ENCODE results near the gene SAMD4A. TPM values are rescaled to one million over a fixed set of nuclear protein-coding genes. Genes with fewer than 3 reads are reported as not detected.

The SAMD4A gene
- total RNA-seq, 2 experiments from 2014 or later, result 0.06 to 1.0 TPM

- Histone ChIP-seq H3K4me1 (ENCODE audit: insufficient read depth, low read length, poor library complexity, severe bottlenecking) (peaks cover 26% of the 10 kb centered on the region), H3K4me3 (ENCODE audit: low read depth, low read length, poor library complexity, severe bottlenecking) (no peak overlapping the region), H3K79me2 (ENCODE audit: insufficient read depth, low read depth, low read length) (no peaks in the 10 kb centered on the region), H2AFZ (ENCODE audit: low read length) (no peak overlapping the region), H3K36me3 (ENCODE audit: insufficient read depth, low read length) (no peaks in the 10 kb centered on the region), H3K9me3 (ENCODE audit: low read length) (no peaks in the 10 kb centered on the region), H3K9me2 (ENCODE audit: insufficient read depth, low read length) (no peaks in the 10 kb centered on the region), H3K4me2 (ENCODE audit: low read length) (no peak overlapping the region), H4K20me1 (ENCODE audit: insufficient read depth, low read length) (no peaks in the 10 kb centered on the region), H3K27ac (ENCODE audit: low read depth, low read length, poor library complexity, severe bottlenecking) (no peak overlapping the region)
- TF ChIP-seq, protein P1, sequence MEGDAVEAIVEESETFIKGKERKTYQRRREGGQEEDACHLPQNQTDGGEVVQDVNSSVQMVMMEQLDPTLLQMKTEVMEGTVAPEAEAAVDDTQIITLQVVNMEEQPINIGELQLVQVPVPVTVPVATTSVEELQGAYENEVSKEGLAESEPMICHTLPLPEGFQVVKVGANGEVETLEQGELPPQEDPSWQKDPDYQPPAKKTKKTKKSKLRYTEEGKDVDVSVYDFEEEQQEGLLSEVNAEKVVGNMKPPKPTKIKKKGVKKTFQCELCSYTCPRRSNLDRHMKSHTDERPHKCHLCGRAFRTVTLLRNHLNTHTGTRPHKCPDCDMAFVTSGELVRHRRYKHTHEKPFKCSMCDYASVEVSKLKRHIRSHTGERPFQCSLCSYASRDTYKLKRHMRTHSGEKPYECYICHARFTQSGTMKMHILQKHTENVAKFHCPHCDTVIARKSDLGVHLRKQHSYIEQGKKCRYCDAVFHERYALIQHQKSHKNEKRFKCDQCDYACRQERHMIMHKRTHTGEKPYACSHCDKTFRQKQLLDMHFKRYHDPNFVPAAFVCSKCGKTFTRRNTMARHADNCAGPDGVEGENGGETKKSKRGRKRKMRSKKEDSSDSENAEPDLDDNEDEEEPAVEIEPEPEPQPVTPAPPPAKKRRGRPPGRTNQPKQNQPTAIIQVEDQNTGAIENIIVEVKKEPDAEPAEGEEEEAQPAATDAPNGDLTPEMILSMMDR (conservative IDR thresholded peaks at IDR 0.05; ENCODE audit: low read length), result no peak
- no peak for TF ChIP-seq EZH2phosphoT487 (IDR thresholded peaks at IDR 0.05; ENCODE audit: borderline replicate concordance, low read depth, low read length)
- ChIA-PET POLR2A (interaction anchor here (0.6 to 1.9 kb wide), 3 partner anchors 9 to 1670 kb away, joined by 3 to 4 read pairs (median 3); no protein-coding TSS in a partner anchor), CTCF (ENCODE audit: unreplicated experiment) (no interaction called here)
- BruUV-seq (replicated peaks), result no TSS peak
- DNase-seq (ENCODE audit: low spot score), result no peak
- intact Hi-C loops (cut with micrococcal nuclease; ENCODE audit: unreplicated experiment), result no loop called here
Measured at GRCh38 chr14:54783660-54784015, 216.7 kb downstream of the SAMD4A start.

DNA sequence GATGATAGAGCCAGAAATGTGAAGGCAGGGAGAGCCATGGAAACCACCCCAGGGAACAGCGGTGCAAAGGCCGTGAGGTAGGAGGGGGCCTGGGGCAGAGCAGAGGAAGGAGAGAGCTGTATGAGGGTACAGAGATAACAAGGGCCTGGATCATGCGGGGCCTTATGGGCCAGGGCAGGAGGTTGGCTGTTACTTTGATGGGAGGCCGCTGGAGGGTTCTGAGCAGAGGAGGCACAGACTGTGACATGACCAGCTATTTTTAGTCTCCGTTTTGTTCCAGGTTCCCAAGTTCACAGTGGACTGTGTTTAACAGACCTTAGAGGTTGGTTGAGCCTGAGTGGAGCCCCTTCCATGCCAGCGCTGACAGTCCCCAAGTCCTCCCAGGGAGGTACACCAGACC lies 217.1 kb downstream of the SAMD4A start:
- no peaks in the 10 kb centered on the region for H3K36me3 ChIP-seq (ENCODE audit: insufficient read depth, low read length)
- no peaks in the 10 kb centered on the region for H3K79me2 ChIP-seq (ENCODE audit: insufficient read depth, low read depth, low read length)
- no peak overlapping the region for H3K4me3 ChIP-seq (ENCODE audit: low read depth, low read length, poor library complexity, severe bottlenecking)
- POLR2A ChIA-PET, result interaction anchor here (1.9 kb wide), 1 partner anchor 8 kb away, joined by 4 read pairs; no protein-coding TSS in a partner anchor
- H3K9me3 ChIP-seq (ENCODE audit: low read length), result no peaks in the 10 kb centered on the region
- no peak overlapping the region for H3K27ac ChIP-seq (ENCODE audit: low read depth, low read length, poor library complexity, severe bottlenecking)
- H3K9me2 ChIP-seq (ENCODE audit: insufficient read depth, low read length), result no peaks in the 10 kb centered on the region
- DNase-seq (ENCODE audit: low spot score), result no peak
- H3K4me2 ChIP-seq (ENCODE audit: low read length), result no peak overlapping the region
- H2AFZ ChIP-seq (ENCODE audit: low read length), result no peak overlapping the region
- intact Hi-C loops (cut with micrococcal nuclease; ENCODE audit: unreplicated experiment), result no loop called here
- peaks cover 26% of the 10 kb centered on the region for H3K4me1 ChIP-seq (ENCODE audit: insufficient read depth, low read length, poor library complexity, severe bottlenecking)
- CTCF ChIA-PET (ENCODE audit: unreplicated experiment), result no interaction called here
- no TSS peak for BruUV-seq (replicated peaks)
- TF ChIP-seq, protein P1 (conservative IDR thresholded peaks at IDR 0.05; ENCODE audit: low read length), result no peak
- no peak for TF ChIP-seq EZH2phosphoT487 (IDR thresholded peaks at IDR 0.05; ENCODE audit: borderline replicate concordance, low read depth, low read length)
- no peaks in the 10 kb centered on the region for H4K20me1 ChIP-seq (ENCODE audit: insufficient read depth, low read length)

DNA sequence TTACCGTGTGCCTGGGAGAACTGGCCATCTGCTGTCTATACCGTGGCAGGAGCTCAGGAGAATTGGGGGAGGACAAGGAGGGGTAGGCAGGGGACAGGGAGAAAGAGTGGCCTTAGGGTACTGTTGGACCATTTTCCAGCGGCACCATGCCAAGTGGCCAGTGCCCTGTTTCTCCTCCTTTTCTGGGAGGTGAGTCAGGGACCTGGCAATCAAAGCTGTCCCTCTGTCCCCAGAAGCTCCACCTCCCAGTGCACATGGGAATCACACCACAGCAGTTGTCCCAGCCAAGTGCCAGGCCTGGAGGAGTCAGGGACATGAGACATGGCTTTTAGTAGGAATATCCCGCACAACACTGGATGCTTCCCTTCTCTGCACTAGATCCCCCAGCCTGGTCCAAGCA lies 217.7 kb downstream of the SAMD4A start:
- no TSS peak for BruUV-seq (replicated peaks)
- intact Hi-C loops (cut with micrococcal nuclease; ENCODE audit: unreplicated experiment), result no loop called here
- TF ChIP-seq, protein P1 (conservative IDR thresholded peaks at IDR 0.05; ENCODE audit: low read length), result no peak
- DNase-seq (ENCODE audit: low spot score), result no peak
- H4K20me1 ChIP-seq (ENCODE audit: insufficient read depth, low read length), result no peaks in the 10 kb centered on the region
- H3K27ac ChIP-seq (ENCODE audit: low read depth, low read length, poor library complexity, severe bottlenecking), result no peak overlapping the region
- H3K9me3 ChIP-seq (ENCODE audit: low read length), result no peaks in the 10 kb centered on the region
- no peak overlapping the region for H3K4me2 ChIP-seq (ENCODE audit: low read length)
- ChIA-PET POLR2A (no interaction called here), CTCF (ENCODE audit: unreplicated experiment) (interaction anchor here (1.1 kb wide), 1 partner anchor 19 kb away, joined by 3 read pairs; no protein-coding TSS in a partner anchor)
- no peaks in the 10 kb centered on the region for H3K36me3 ChIP-seq (ENCODE audit: insufficient read depth, low read length)
- H3K4me3 ChIP-seq (ENCODE audit: low read depth, low read length, poor library complexity, severe bottlenecking), result no peak overlapping the region
- H2AFZ ChIP-seq (ENCODE audit: low read length), result no peak overlapping the region
- no peaks in the 10 kb centered on the region for H3K9me2 ChIP-seq (ENCODE audit: insufficient read depth, low read length)
- no peaks in the 10 kb centered on the region for H3K79me2 ChIP-seq (ENCODE audit: insufficient read depth, low read depth, low read length)
- peaks cover 26% of the 10 kb centered on the region for H3K4me1 ChIP-seq (ENCODE audit: insufficient read depth, low read length, poor library complexity, severe bottlenecking)
